ENCODE data around the gene GPR156.

- TF ChIP-seq, protein P1, sequence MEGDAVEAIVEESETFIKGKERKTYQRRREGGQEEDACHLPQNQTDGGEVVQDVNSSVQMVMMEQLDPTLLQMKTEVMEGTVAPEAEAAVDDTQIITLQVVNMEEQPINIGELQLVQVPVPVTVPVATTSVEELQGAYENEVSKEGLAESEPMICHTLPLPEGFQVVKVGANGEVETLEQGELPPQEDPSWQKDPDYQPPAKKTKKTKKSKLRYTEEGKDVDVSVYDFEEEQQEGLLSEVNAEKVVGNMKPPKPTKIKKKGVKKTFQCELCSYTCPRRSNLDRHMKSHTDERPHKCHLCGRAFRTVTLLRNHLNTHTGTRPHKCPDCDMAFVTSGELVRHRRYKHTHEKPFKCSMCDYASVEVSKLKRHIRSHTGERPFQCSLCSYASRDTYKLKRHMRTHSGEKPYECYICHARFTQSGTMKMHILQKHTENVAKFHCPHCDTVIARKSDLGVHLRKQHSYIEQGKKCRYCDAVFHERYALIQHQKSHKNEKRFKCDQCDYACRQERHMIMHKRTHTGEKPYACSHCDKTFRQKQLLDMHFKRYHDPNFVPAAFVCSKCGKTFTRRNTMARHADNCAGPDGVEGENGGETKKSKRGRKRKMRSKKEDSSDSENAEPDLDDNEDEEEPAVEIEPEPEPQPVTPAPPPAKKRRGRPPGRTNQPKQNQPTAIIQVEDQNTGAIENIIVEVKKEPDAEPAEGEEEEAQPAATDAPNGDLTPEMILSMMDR (IDR thresholded peaks at IDR 0.05): no peak
- TF ChIP-seq POLR2A (IDR thresholded peaks at IDR 0.05): no peak
These were observed 88.2 kb downstream of the GPR156 start for GRCh38 chr3:120196812-120197211.

Measured in testis (tissue), 2 donors.